T-helper 9 cell (primary cell): ENCODE results near the gene TAF13.
A peak's percentile ranks its signal among the peaks of the same experiment; 100 is the strongest.
"Not testable (repeated sequence)": the region's sequence is repeated elsewhere in the genome, so short reads cannot be mapped to it uniquely, and the experiment has no call there.

Experiments
- DNase-seq: peaks from one replicate; pipeline ENCODE4 v3.0.0-alpha.2; 2020

Gene TAF13

DNA sequence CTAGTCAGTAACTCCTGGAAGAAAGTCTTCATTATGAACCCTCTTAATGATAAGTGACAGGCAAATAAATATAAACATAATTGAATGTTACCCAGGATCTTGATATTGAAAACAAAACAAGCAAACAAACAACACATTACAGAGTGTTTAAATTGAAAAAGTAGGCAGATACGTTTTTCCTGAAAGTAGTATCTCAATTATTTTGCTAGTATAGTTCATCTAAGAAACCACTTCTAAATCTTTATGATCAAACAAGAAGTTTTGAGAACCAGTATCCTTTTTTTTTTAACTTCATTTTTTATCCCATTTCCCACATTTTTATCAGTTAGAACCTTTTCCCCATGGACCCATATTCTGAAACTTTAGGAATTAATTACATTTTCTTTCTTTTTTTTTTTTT, 30.2 kb downstream of the TAF13 start:
- DNase-seq, result no peak

DNA sequence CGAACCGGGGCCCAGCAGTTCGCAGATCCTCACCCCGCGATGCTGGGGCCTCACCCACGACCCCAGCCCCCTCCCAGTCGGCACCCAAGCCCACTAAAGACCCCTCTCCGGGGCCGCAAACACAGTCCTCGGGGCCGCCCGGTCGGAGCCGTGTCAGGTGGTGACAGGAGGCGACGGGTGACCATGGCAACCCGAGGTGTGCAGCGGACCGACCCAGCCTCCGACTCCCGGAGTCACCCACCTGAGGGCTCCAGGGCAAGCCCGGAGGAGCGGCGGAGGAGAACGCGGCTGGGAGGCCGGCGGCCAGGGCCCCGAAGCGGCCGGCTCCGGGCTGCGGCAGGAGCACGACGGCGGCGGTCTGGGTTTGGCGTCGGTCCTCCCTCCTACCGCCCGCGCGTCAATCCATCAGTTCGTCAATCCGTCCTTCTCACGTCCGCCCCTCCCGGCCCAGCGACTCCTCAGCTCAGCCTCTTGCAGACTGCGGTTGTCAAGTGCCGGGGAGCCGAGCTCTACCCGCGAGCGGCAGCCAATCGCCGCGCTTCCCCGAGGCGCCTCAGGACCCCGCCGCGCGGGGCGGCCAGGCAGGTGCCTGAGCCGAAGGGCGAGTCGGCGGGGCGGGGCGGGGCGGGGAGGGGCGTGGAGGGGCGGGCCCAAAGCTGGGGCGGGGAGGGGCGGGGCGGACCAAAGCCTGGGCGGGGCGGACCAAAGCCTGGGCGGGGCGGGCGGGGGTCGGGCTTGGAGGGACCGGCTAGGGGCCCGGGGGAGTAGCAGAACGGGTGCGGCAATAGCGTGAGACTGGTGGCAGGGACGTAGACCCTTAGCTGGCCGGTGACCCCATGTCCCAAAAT, 34.0 kb downstream of the TAF13 start, which contains the start of gene WDR47:
WDR47 (minus strand) TSS at position 482 of the 848 bp plus-strand sequence. CDS start 18,590 bp downstream, outside the sequence.
- DNase-seq, result peak; percentile 95

GRCh38 chr1:109040989-109041620, 34.7 kb downstream of the TAF13 start:
- DNase-seq, result peak; percentile 22

DNA sequence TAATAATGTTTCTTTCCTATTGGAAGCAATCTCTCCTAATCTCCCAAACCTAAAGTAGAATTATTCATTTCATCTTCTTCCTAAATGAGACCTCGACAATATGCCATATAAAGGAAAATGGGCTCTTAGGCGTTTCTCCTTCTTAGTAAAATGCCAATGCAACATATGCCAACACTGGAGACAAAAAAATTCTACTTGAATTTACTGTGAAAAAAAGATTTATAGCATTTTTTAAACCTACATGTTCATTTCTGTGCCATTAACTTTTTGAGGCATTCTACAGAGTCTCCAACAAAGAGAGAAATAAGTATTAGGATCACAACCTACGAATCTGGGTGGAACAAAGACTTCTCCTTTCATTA, 35.2 kb downstream of the TAF13 start:
- no peak for DNase-seq

DNA sequence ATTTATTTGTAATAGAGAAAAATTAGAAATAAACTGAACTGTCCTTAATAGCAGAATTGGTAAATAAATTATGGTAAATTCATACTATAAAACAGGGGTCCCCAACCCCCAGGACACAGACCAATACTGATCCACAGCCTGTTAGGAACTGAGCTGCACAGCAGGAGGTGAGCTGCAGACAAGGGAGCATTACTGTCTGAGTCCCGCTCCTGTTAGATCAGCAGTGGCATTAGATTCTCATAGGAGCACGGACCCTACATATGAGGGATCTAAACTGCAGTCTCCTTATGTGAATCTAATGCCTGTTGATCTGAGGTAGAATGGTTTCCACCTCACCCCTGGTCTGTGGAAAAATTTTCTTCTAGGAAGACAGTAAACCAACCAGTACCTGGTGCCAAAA, 41.4 kb downstream of the TAF13 start:
- no peak for DNase-seq

GRCh38 chr1:109029493-109029892, 46.3 kb downstream of the TAF13 start:
- DNase-seq, result not testable (repeated sequence)

DNA sequence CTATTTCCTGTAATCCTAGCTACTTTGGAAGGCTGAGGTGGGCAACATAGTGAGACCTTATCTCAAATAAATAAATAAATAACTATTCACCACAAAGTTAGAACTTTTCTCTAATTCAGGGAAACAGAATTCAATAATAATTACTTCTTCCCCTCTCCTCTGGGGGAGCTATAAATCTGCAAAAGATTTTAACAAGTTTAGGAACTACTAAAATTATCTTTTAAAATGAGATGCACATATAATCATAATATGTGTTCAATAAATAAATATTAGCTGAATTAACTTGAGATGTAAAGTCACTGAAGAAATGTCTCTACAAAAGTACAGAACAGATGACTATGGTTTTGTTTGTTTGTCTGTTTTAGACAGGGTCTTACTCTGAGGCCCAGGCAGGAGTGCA, 48.0 kb downstream of the TAF13 start:
- no peak for DNase-seq

- no peak for DNase-seq
Measured at GRCh38 chr1:109025694-109026093, 50.1 kb downstream of the TAF13 start.

- no peak for DNase-seq
Measured at GRCh38 chr1:109024646-109025045, 51.2 kb downstream of the TAF13 start.

GRCh38 chr1:109020693-109021257, 55.0 kb downstream of the TAF13 start:
- no peak for DNase-seq

GRCh38 chr1:109017719-109018118, 58.1 kb downstream of the TAF13 start:
- DNase-seq, result not testable (repeated sequence)

DNA sequence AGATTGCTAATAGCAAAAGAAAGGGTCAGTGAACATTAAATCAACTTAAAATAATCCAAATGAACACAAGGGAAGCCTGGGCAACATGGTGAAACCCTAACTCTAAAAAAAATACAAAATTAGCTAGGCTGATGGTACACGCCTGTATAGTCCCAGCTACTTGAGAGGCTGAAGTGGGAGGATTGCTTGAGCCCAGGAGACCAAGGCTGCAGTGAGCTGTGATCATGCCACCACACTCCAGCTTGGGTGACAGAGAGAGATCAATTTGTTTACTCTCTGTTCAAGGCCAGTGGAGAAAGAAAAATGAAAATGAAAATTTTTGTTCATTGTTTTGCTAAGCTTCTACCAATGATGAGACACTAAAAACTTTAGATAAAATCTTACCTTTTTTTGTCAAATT, 58.7 kb downstream of the TAF13 start:
- no peak for DNase-seq
